Measurements from ENCODE around the gene MYH11. TPM values are rescaled to one million over a fixed set of nuclear protein-coding genes. Genes with fewer than 3 reads are reported as not detected.
"Not testable (repeated sequence)": the region's sequence is repeated elsewhere in the genome, so short reads cannot be mapped to it uniquely, and the experiment has no call there.

MYH11 gene
- total RNA-seq, 1 donor from 2014 or later, result not detected

DNA sequence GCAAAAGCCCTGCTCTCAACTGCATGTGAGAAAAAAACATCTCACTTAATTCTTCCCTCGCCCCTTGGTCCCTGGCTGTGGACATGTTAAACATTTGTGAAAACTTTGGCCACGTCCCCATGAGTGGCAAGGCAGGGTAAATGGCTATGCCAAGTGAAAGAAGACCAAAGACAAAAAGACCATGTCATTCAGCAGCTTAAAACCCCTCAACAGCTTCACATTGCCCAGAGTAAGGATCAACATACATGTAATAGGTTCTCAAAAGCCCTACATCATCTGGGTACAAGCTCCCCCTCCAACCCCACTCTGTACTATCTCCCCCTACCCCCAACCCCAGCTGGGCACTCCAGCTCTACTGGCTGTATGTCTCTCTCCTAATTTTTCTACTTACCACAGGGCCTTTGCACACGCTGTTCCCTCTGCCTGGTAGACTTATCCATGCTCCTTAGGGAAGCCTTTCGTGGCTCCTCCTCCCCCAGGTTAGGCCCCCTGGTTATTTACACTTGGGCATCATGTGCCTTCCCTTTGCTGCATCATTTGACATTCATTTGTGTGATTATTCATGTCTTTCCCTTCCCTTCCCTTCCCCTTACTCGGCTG lies 131.1 kb downstream of the MYH11 start:
- intact Hi-C loops (cut with micrococcal nuclease), result no loop called here

DNA sequence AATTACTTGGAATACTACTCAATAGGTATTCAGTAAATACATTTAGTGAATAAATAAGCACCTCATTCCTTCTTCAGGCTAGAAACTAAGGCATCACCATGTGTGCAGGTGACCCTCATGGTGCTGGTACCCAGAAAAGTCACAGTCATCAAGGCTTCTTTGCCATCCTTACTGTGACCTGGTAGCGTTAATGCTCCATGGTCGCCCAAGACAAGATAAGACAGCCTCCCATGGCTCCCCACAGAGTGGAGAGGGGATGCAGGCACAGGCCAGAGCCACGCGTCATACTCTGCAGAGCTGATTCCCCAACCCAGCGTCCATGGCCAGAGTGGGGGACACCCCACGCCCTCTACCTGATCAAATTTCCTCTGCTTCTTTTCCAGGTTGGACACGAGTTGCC lies 133.0 kb downstream of the MYH11 start:
- intact Hi-C loops (cut with micrococcal nuclease), result no loop called here

DNA sequence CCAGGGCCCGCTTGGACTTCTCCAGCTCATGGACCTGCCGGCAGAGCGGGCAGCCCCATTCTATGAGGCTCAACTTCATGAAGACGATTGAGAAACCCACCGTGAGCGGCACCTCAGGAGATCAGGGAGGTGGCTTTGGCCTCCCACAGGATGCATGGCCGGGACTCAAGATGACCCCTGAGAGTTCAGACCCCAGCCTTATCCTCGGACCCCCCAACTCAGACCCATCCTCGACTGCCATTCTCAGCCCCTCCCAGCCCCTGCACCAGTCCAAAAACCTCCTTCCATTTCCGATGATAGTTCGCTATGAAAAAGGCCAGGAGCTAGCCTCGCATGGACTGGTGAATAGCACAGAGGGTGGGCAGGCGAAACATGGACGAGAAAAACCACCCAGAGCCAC lies 135.8 kb downstream of the MYH11 start:
- intact Hi-C loops (cut with micrococcal nuclease), result no loop called here

DNA sequence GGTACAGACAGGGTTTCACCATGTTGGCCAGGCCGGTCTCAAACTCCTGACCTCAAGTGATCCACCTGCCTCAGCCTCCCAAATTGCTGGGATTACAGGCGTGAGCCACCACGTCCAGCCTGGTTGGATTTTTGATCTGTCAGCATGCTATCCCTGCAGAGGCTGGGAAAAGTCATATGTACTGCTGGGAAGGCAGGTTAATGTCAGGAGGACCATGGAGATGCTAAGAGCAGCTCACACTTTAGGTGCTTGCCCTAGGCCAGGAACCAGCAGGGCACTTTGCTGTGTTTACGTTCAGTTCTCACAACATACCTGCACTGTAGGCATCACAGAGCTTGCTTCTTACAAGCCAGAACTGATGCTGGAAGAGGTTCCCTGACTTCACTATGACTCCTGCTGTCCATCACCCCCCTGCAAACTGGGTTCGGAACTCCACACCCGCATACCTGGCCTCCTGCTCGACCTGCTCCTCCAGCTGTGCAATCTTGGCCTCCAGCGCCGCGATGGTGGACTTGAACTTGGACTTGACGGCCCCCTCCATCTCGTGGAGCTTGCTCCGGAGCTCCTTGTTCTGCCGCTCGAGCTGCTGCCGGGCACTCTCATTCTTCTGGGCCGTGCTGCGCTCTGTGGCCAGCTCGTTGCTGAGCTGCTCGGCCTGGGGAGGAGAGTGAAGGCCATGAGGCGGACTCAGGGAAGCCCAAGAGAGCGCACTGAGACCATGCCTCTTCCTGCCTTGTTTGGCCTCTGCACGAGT lies 140.0 kb downstream of the MYH11 start:
- intact Hi-C loops (cut with micrococcal nuclease), result no loop called here

DNA sequence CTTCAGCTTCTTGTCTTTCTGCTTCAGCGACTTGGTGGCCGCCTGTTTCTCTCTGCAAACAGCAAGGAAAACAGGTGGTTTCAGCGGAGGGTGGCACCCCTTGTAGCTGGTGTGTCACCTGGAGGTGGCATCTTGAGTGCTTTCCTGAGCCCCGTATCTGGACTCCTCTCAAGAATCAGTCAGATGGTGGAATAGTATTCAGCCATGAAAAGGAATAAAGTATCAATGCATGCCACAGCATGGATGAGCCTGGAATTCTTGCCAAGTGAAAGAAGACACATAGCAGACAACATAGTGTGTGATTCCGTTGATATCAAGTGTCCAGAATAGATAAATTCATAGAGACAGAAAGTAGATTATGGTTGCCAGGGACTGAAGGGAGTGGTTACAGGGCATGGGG lies 141.6 kb downstream of the MYH11 start:
- intact Hi-C loops (cut with micrococcal nuclease), result no loop called here

DNA sequence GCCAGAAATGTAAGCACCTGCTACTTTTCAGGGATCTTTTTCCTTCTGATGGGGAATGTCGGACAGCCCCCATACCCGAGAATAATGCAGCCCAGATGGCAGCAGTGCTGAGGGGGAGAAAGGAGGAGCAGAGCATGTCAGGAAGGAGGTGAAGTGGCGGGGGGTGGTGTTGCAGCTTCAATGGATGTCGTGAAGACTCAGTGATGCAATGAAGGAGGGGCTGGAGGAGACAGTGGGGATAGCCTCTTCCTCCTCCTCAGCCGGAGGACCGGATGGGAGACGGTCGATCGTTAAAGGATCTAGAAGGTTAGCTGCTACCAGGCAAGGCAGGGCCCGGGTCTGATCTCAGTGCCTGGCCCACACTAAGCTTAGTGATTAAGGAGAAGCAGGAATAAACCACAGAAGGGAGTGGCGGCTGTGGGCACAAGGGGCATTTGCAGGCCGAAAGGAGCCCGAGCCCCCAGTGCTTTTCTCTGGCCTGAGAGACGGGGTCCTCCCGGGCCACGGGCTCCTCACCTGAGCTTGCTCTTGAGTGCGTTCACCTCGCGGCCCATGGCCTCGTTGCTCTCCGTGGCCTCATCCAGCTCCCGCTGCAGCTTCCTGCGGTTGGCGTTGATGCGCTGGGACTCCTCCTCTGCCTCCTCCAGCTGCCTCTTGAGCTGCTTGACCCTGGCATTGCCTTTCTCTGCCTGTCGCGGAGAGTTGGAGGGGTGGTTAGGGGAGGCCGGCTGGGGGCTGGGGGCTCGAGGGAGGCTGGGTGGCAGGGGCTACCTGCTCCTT lies 142.2 kb downstream of the MYH11 start:
- intact Hi-C loops (cut with micrococcal nuclease), result no loop called here

DNA sequence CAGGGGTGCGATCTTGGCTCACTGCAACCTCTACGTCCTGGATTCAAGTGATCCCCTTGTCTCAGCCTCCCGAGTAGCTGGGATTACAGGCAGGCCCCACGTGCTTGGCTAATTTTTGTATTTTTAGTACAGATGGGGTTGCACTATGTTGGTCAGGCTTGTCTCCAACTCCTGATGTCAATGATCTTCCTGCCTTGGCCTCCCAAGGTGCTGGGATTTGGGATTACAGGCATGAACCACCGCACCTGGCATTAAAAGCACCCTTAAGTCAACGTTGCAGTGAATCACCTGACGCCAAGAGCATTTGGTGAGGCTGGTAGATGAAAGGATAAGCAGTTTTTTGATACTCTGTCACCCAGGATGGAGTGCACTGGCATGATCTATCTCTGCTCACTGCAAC lies 147.8 kb downstream of the MYH11 start:
- intact Hi-C loops (cut with micrococcal nuclease), result no loop called here

DNA sequence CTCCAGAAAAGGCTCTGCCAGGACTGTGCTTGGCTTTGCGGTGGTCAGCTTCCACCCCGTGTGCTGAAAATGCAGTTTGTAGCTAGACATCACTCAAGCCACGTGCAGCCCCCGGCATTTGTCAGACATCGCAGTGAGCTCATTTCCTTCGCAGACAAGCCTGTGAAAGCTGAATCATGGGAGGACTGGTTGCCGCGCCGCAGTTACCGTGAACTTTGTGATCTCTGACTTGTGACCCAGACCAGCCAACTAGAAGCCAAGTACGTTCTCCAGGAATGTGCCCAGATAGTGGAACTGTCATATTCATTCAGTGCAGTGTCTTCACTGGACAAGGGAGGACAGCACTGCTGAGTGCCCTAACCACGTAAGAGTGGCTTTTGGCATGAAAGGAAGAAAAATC lies 148.7 kb downstream of the MYH11 start:
- intact Hi-C loops (cut with micrococcal nuclease), result no loop called here

DNA sequence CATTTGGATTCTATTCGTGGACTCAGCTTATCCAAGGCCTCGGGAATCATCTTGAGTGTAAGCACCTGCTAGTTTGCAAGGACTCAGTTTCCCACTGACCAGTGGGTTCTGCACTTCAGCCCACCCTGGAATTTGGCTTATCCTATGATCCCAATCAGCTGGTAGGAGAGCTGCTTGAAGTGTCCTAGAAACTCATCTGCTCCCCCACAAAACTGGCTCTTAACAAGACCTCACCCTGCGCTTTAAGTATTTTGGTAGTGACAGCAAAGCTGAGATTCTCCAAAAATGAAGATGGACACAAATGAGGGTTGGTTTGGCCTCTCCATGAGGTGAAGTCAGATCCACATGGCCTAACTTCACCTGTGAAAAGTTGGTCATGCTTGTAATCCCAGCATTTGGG lies 149.5 kb downstream of the MYH11 start:
- intact Hi-C loops (cut with micrococcal nuclease), result no loop called here

DNA sequence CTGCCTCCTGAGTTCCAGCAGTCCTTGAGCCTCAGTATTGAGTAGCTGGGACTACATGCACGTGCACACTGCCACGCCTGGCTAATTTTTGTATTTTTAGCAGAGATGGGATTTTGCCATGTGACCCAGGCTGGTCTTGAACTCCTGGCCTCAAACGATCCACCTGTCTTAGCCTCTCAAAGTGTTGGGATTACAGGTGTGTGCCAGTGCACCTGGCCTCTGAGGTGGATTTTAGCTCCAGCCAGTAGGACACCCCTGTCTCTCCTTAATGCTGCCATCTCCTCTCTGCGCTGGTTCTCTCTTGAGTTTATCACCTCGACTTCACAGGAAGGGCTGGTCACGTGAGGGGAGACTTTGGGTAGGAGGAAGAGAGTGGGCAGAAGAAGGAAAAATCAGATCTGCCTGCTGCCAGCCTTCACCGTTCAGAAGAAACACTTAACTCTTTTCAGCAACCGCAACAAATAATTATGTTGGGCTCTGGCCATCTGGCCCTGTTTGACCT lies 151.7 kb downstream of the MYH11 start:
- intact Hi-C loops (cut with micrococcal nuclease), result loop anchor here (2.0 kb wide), 1 partner anchor 62 kb away; the partner anchor contains the start of gene MARF1

DNA sequence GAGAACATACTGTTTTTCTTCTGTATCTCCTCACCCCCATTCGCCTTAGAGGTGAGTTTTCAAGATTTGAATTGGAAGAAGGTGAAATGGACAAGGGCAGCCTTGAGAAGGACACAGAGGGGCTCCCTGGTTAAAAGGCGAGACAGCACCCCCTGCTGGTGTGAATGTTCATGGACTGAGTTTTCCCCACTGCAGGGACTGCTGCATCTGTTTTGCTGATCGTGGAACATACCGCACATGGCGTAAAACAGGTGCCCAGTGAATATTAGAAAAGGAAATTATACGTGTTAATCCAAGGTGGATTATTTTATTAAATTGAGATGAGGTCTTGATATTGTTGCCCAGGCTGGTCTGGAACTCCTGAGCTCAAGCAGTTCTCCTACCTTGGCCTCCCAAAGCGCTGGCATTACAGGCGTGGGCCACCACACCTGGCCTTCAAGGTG lies 152.3 kb downstream of the MYH11 start:
- intact Hi-C loops (cut with micrococcal nuclease), result loop anchor here (2.0 kb wide), 1 partner anchor 62 kb away; the partner anchor contains the start of gene MARF1

DNA sequence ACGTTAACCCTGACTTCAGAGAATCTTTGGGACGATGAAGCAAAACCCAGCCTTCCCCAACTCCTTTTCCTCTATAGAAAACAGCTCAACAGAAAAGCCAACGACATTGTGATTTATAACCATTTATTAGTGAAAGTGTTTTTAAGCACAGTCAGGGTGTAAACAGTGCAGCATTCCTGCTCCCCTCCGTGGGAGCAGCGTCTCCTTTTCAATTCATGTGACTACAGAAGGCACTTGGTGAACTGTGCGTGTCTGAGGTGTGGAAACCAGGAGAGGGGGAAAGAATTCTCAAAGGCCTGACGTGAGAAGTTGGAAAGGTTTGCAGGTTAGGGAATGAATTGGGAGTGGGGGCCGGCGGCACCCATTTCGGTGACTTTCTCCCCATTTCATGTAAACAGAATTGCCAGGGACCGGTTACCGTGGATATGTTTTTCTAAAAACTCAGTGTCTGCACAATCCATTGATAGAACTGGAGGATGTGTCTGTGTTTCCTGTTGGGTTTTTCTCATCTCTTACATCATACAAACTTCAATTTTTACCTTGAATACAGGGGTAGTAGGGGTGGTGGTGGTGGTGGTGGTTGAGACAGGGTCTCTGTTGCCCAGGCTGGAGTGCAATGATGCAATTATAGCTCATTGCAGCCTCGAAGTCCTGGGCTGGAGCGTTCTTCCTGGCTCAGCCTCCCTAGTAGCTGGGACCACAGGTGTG lies 153.6 kb downstream of the MYH11 start:
- intact Hi-C loops (cut with micrococcal nuclease), result no loop called here

DNA sequence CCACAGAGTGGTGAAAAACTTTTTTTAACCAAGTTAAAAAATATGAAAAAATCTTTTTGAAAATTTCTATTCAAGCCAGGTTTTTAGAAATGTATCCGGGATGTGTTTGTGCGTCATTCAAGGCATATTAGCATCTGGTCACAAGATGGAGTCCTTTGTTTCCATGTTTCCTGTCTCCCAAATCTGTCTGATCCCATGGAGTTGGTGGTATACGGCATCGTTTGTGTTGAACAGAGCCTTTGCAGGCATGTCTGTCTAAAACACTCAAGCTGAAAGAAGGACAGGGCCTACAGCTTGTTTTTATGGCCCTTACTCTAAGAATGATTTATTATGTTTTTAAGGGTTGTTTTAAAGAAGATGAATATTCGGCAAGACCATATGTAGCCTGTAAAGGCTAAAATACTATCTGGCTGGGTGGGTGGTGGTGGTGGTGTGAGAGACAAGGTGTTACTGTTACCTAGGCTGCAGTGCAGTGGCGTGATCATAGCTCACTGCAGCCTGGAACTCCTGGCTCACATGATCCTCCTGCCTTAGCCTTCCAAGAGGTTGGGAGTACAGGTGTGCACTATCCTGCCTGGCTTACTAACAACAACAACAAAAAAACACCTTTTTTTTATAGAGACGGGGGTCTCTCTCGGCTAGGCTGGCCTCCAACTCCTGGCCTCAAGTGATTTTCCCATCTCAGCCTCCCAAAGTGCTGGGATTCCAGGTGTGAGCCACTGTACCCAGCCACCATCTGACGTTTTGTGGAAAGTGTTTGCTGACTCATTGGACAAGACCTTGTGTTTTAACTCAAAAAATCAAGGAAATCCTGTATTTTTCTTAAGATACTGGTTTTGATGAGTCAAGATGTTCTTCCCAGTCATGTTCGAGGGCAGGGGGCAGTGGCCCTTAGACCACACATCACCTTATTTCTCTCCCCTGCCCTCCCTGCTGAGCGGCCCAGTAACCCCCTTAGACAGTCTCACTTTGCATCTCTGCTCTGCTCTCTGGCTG lies 154.6 kb downstream of the MYH11 start:
- intact Hi-C loops (cut with micrococcal nuclease), result no loop called here

DNA sequence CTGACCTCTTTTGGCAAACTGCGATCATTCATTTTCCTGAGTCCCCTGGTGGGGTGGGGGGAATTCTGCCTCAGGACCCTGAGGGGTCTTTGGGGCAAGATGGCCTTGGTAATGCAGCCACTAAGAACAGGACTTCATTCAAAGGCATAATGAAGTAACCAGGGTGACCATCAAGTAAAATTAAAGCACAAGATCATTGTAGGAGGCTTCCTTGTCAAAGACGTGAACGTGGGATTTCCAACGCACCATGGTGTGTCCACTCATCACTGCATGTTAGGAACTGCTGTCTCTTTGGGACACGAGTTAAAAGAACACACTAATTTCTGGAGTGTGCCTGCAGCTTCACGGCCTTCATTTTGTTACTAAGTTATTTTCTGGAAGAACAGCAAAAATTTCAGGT lies 155.5 kb downstream of the MYH11 start:
- intact Hi-C loops (cut with micrococcal nuclease), result no loop called here

DNA sequence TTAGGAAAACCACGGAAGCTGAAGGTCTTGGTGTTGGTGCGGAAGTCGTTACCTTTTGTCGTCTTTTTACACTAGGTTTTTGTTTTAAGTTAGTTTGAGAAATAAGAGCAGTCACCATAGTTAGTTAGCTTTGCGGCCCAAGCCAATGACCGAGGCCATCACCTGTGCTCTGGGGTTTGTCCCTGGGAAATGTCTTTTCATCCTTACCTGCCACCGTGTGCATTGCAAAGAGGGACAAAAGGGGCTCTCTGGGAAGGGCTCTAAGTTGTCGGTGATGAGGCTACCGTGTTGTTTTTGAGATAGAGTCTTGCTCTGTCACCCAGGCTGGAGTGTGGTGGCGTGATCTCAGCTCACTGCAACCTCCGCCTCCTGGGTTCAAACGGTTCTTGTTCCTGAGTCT lies 157.0 kb downstream of the MYH11 start:
- intact Hi-C loops (cut with micrococcal nuclease), result no loop called here

DNA sequence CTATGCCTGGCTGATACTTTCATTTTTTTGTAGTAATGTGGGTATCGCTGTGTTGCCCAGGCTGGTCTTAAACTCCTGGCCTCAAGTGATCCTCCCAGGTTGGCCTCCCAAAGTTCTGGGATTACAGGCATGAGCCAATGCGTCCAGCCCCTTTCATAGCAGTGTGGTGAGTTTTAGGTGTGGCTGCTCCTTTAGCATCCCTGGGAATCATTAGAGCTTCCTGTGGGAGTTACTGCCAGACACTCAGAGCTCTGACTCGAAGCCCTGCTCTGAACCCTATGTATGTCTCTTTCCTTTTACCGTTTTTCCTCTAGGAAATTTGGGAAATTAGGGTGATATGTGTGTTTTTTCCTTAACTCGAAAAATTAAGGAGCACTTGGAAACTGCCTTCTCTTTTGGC lies 162.3 kb downstream of the MYH11 start:
- intact Hi-C loops (cut with micrococcal nuclease), result no loop called here

DNA sequence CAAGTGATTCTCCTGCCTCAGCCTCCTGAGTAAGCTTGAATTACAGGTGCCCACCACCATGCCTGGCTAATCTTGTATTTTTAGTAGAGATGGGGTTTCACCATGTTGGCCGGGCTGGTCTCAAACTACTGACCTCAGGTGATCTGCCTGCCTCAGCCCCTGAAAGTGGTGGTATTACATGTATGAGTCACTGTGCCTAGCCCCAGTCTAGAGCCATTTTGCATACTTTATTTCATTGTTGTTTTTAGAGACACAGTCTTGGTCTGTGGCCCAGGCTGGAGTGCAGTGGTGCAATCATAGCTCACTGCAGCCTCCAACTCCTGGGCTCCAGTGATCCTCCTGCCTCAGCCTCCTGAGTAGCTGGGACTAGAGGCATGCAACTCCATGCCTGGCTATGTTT lies 164.3 kb downstream of the MYH11 start:
- intact Hi-C loops (cut with micrococcal nuclease), result not testable (repeated sequence)

DNA sequence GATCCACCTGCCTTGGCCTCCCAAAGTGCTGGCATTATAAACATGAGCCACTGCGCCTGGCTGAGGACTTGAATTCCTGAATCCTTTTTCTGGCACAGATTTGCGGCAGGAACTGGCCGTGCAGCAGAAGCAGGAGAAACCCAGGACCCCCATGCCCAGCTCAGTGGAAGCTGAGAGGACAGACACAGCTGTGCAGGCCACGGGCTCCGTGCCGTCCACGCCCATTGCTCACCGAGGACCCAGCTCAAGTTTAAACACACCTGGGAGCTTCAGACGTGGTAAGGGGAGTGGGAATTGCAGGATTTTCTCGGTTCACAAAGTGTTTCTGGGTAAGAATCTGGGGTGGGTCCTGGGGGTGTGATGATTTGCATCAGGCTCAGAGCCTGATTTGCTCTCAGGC lies 165.8 kb downstream of the MYH11 start:
- intact Hi-C loops (cut with micrococcal nuclease), result no loop called here

DNA sequence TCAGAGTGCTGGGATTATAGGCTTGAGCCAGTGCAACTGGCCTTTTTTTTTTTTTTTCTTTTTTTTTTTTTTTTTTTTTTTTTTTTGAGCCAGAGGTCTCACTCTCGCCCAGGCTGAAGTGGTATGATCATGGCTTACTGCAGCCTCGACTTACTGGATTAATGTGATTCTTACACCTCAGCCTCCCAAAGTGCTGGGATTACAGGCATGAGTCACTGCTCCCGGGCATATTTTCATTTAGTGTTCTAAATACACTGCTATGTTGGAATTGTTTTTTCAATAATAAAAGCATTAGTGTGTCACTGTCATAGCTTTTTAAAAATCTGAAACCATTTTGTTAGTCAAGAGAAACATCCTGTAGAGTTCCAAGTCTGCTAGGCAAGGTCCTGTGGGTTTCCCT lies 166.5 kb downstream of the MYH11 start:
- intact Hi-C loops (cut with micrococcal nuclease), result no loop called here

DNA sequence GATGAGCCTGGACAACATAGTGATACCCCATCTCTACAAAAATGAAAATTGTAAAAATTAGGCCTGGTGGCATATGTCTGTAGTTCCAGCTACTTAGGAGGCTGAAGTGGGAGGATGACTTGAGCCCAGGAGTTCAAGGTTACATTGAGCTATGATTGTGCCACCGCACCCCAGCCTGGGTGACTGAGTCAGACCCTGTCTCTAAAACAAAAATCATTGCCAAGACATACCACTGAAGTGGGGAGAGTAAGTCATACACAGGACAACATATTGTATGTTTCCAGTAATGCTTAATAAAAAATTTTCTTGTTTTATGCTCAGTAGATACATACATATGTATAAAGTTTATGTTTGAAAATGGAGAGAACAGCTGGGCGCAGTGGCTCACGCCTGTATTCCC lies 167.5 kb downstream of the MYH11 start:
- intact Hi-C loops (cut with micrococcal nuclease), result no loop called here

Measured in T-helper 2 cell treated with Interferon-gamma antibody and Interleukin-4, amounts not matched to agents 100 ng/mL and 5 ng/mL, for 36 hours (primary cell).